Kidney (tissue), 14 donors: ENCODE measurements around the gene CRTC3. TPM values are rescaled to one million over a fixed set of nuclear protein-coding genes. Genes with fewer than 3 reads are reported as not detected.

ENCODE experiments used
- DNase-seq, 5 donors: peaks; one replicate each; pipeline ENCODE4 v3.0.0-alpha.2; 2013 to 2020
- FAIRE-seq: peaks from 2 replicates; lab custom pipeline; 2012; peaks lifted over from hg19 to GRCh38; lab: Jason Lieb, UNC
- H3K27ac ChIP-seq, 2 donors: one replicate each; pipeline ENCODE4 v1.7.0; 2013; ENCODE audit warnings: low read depth in 2 of 2, low read length in 2 of 2, inconsistent platforms in 1 of 2
- H3K27me3 ChIP-seq: one replicate; pipeline ENCODE4 v1.7.1; 2013; ENCODE audit warnings: low read length, inconsistent platforms; ENCODE audit not compliant: control insufficient read depth, insufficient read depth
- H3K36me3 ChIP-seq, 3 donors: one replicate each; pipeline versions ENCODE4 v1.7.0 to v1.7.1; 2013; ENCODE audit warnings: low read length in 3 of 3, control low read depth in 1 of 3, inconsistent platforms in 1 of 3; ENCODE audit not compliant: insufficient read depth in 3 of 3, control insufficient read depth in 2 of 3
- H3K4me1 ChIP-seq, 3 donors: one replicate each; pipeline versions ENCODE4 v1.7.0 to v1.7.1; 2013; ENCODE audit warnings: low read length in 3 of 3, inconsistent platforms in 1 of 3, low read depth in 1 of 3; ENCODE audit not compliant: control insufficient read depth in 2 of 3, insufficient read depth in 2 of 3
- H3K4me3 ChIP-seq, 3 donors: one replicate each; pipeline versions ENCODE4 v1.7.0 to v1.8.1; 2013; ENCODE audit warnings: low read length in 3 of 3, control low read depth in 1 of 3, inconsistent platforms in 1 of 3
- H3K9ac ChIP-seq, 3 donors: one replicate each; pipeline versions ENCODE4 v1.7.0 to v1.7.1; 2013; ENCODE audit warnings: low read length in 3 of 3, control low read depth in 1 of 3, inconsistent platforms in 1 of 3
- H3K9me3 ChIP-seq, 3 donors: one replicate each; pipeline versions ENCODE4 v1.7.0 to v1.7.1; 2013; ENCODE audit warnings: low read length in 3 of 3, control low read depth in 1 of 3, inconsistent platforms in 1 of 3; ENCODE audit not compliant: control insufficient read depth in 2 of 3, insufficient read depth in 1 of 3
- CTCF ChIP-seq: IDR thresholded peaks from 3 replicates; pipeline ENCODE4 v1.5.1; 2012; ENCODE audit warnings: mild to moderate bottlenecking, moderate library complexity, borderline replicate concordance; ENCODE audit not compliant: insufficient read depth; ENCODE audit errors: extremely low read depth
- intact Hi-C: fragments of 100-400 bp; cut with DNase I; formaldehyde crosslinking; loops from one replicate; pipeline ENCODE4 v1.11.1; 2022
- polyA plus RNA-seq: library from polyadenylated mRNA; stranded (reverse); fragments of 350-450 nt; fragmentation: Illumina TruSeq; extraction: RNeasy Lipid Tissue Mini Kit (QIAGEN cat#74804); gene quantifications from one replicate; pipeline ENCODE4 v1.2.3, GENCODE V29; 2014; ENCODE audit warnings: low read depth, low replicate concordance; ENCODE audit not compliant: insufficient read depth
- total RNA-seq: library from RNA; stranded (reverse); fragmentation: NEBNext Ultra II Directional; extraction: Animal tissue kit (Norgen Biotek cat#: 25700); gene quantifications from one replicate; pipeline ENCODE4 v1.2.1, GENCODE V29; 2021
- donor health status: control.
- donor health status: control.
- donor health status: control.
- donor health status: control.
- donor health status: control.
- donor health status: DM: yes; HTN: yes; CAD: no.
- donor health status: Normal renal cell carcinoma (clear cell type).

CRTC3 gene
- total and polyA plus RNA-seq, 2 donors from 2014 or later: 9.2 to 49.0 TPM

DNA sequence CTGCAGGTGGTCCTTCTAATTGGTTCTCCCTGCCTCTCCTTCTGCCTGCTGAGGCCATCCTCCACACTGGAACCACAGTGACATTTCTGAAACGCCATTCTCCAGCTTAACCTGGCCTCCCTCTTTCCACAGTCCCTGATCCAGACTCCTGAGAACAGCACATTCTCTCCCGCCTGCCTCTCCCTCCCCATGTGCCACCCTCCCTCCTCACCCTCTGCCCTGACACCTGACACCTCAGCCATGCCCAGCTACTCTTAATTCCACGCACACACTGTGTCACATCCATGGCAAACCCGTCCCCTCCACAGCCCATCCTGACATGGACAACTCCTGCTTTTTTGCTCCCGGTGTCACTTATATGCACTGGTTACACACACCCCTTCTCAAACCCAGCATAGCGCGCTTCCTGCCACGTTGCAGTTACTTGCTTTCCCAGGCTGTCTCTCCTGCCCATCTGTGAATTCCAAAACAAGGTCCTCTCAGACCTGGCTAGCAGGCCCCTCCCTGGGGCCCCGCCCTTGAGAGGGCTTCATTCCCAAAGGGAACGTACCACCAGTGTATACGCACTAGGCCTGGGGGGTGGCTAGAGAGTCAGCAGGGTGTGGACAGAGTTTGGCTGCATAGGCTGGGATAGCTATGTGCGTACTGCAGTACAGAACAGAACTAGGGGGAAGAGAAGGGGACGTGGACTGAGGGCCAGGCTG lies 94.7 kb downstream of the CRTC3 start:
- Histone ChIP-seq H3K27me3 (no peaks in the 10 kb centered on the region), H3K27ac (no peak overlapping the region), H3K4me1 (no peaks in the 10 kb centered on the region), H3K4me3 (no peak overlapping the region), H3K9me3 (no peaks in the 10 kb centered on the region), H3K36me3 (peaks cover 0 to 33% (median 25%) of the 10 kb centered on the region in 3 donors), H3K9ac (no peak overlapping the region)
- FAIRE-seq (no peak), DNase-seq (peak in 1 of 5 donors; percentile 24)
- intact Hi-C loops: no loop called here
- no peak for TF ChIP-seq CTCF

DNA sequence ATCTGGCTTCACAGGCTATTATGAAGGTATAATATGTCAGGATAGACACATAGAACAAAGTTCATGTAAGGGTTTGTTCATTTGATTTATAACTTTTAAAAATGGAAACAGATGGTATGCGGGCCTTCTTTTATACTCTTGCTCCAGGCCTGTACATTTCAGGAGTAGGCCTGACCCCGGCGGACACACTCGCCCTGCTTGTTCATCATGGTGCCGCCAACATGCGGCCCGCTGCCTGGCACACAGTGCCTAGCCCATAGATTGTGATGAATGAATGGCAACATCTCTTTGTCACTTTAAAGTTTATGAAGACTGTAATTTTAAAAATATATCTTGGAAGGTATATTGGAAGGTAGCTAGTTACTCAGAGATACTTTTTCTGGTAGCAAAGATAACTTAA lies 95.3 kb downstream of the CRTC3 start:
- Histone ChIP-seq H3K4me1 (no peaks in the 10 kb centered on the region), H3K9me3 (no peaks in the 10 kb centered on the region), H3K27ac (no peak overlapping the region), H3K4me3 (no peak overlapping the region), H3K27me3 (no peaks in the 10 kb centered on the region), H3K36me3 (peaks cover 0 to 34% (median 28%) of the 10 kb centered on the region in 3 donors), H3K9ac (no peak overlapping the region)
- TF ChIP-seq CTCF: no peak
- DNase-seq (no peak), FAIRE-seq (no peak)
- intact Hi-C loops: no loop called here

- FAIRE-seq (no peak), DNase-seq (peak in 1 of 5 donors; percentile 31)
- H3K9me3 ChIP-seq: no peaks in the 10 kb centered on the region
- no peaks in the 10 kb centered on the region for H3K4me1 ChIP-seq
- no peak overlapping the region for H3K4me3 ChIP-seq
- peaks cover 0 to 43% (median 28%) of the 10 kb centered on the region in 3 donors for H3K36me3 ChIP-seq
- no peak for TF ChIP-seq CTCF
- no peaks in the 10 kb centered on the region for H3K27me3 ChIP-seq
- intact Hi-C loops: no loop called here
- no peak overlapping the region for H3K9ac ChIP-seq
- no peak overlapping the region for H3K27ac ChIP-seq
Measured at GRCh38 chr15:90629217-90629616, 99.5 kb downstream of the CRTC3 start.
